Measurements from ENCODE around the gene VGLL4. TPM values are rescaled to one million over a fixed set of nuclear protein-coding genes. Genes with fewer than 3 reads are reported as not detected.

The VGLL4 gene
- total RNA-seq, 1 donor from 2014 or later, result 146 TPM

- no peak for DNase-seq (ENCODE audit: low spot score in 2 of 2)
- Histone ChIP-seq H3K9me3 (no peaks in the 10 kb centered on the region), H3K27me3 (no peaks in the 10 kb centered on the region), H3K4me3 (peak overlapping the region; percentile 34 to 55), H3K27ac (peak overlapping the region; percentile 61 to 68), H3K4me1 (peaks cover 4 to 40% of the 10 kb centered on the region in 2 donors), H3K36me3 (no peaks in the 10 kb centered on the region)
- TF ChIP-seq CTCF (IDR thresholded peaks at IDR 0.05), result no peak
- intact Hi-C loops (cut with DNase I), result no loop called here
Measured at GRCh38 chr3:11581237-11582190, 62.2 kb downstream of the VGLL4 start.

GRCh38 chr3:11580645-11581044, 63.1 kb downstream of the VGLL4 start:
- no peak overlapping the region for H3K4me3 ChIP-seq
- H3K27ac ChIP-seq, result peak overlapping the region; percentile 61 to 68
- no peaks in the 10 kb centered on the region for H3K27me3 ChIP-seq
- H3K36me3 ChIP-seq, result no peaks in the 10 kb centered on the region
- no peaks in the 10 kb centered on the region for H3K9me3 ChIP-seq
- intact Hi-C loops (cut with DNase I), result no loop called here
- peaks cover 4 to 33% of the 10 kb centered on the region in 2 donors for H3K4me1 ChIP-seq
- TF ChIP-seq CTCF (IDR thresholded peaks at IDR 0.05), result no peak
- DNase-seq (ENCODE audit: low spot score in 2 of 2), result no peak

GRCh38 chr3:11578169-11578568, 65.5 kb downstream of the VGLL4 start:
- intact Hi-C loops (cut with DNase I), result no loop called here
- H3K9me3 ChIP-seq, result no peaks in the 10 kb centered on the region
- H3K36me3 ChIP-seq, result no peaks in the 10 kb centered on the region
- DNase-seq (ENCODE audit: low spot score in 2 of 2), result no peak
- H3K27ac ChIP-seq, result no peak overlapping the region
- peaks cover 4 to 26% of the 10 kb centered on the region in 2 donors for H3K4me1 ChIP-seq
- H3K4me3 ChIP-seq, result no peak overlapping the region
- H3K27me3 ChIP-seq, result no peaks in the 10 kb centered on the region
- no peak for TF ChIP-seq CTCF (IDR thresholded peaks at IDR 0.05)

GRCh38 chr3:11576453-11576852, 67.3 kb downstream of the VGLL4 start:
- H3K27ac ChIP-seq, result peak overlapping the region; percentile 15 to 46
- intact Hi-C loops (cut with DNase I), result no loop called here
- no peaks in the 10 kb centered on the region for H3K9me3 ChIP-seq
- TF ChIP-seq CTCF (IDR thresholded peaks at IDR 0.05), result no peak
- peaks cover 0 to 15% of the 10 kb centered on the region in 2 donors for H3K4me1 ChIP-seq
- H3K4me3 ChIP-seq, result no peak overlapping the region
- DNase-seq (ENCODE audit: low spot score in 2 of 2), result no peak
- no peaks in the 10 kb centered on the region for H3K27me3 ChIP-seq
- no peaks in the 10 kb centered on the region for H3K36me3 ChIP-seq

GRCh38 chr3:11575677-11576076, 68.0 kb downstream of the VGLL4 start:
- no peak for TF ChIP-seq CTCF (IDR thresholded peaks at IDR 0.05)
- Histone ChIP-seq H3K4me3 (no peak overlapping the region), H3K27ac (no peak overlapping the region), H3K9me3 (no peaks in the 10 kb centered on the region), H3K36me3 (no peaks in the 10 kb centered on the region), H3K4me1 (peaks cover 0 to 12% of the 10 kb centered on the region in 2 donors), H3K27me3 (no peaks in the 10 kb centered on the region)
- intact Hi-C loops (cut with DNase I), result no loop called here
- DNase-seq (ENCODE audit: low spot score in 2 of 2), result no peak

Data from ascending aorta (tissue), 2 donors.